Activated CD4-positive, alpha-beta T cell treated with anti-CD3 and anti-CD28 coated beads for 36 hours (primary cell): ENCODE results near the gene KIRREL3. TPM values are rescaled to one million over a fixed set of nuclear protein-coding genes. Genes with fewer than 3 reads are reported as not detected.
"Not testable (repeated sequence)": the region's sequence is repeated elsewhere in the genome, so short reads cannot be mapped to it uniquely, and the experiment has no call there.

ENCODE experiments used
- ATAC-seq: fragments of 200-7000 bp; cut with Tn5 transposase; one replicate; pipeline ENCODE4 v1.10.0; 2021; ENCODE audit warnings: mild to moderate bottlenecking, moderate library complexity
- CTCF ChIA-PET: fragments of 350-600 bp; sonication (Branson Sonifier 250); formaldehyde crosslinking; loops from one replicate; lab custom pipeline; 2021; ENCODE audit warnings: antibody characterized with exemption; lab: Charles Lee
- POLR2A ChIA-PET: fragments of 350-600 bp; sonication (Branson Sonifier 250); formaldehyde crosslinking; loops from one replicate; lab custom pipeline; 2021; ENCODE audit warnings: antibody characterized with exemption, inconsistent platforms; lab: Charles Lee
- DNase-seq: peaks from one replicate; pipeline ENCODE4 v3.0.0-alpha.2; 2020
- H3K27ac Mint-ChIP-seq: one replicate; pipeline ENCODE4 v1.8.0; 2021; ENCODE audit warnings: mixed read lengths
- H3K27me3 Mint-ChIP-seq: one replicate; pipeline ENCODE4 v1.8.0; 2021; ENCODE audit warnings: mixed read lengths
- H3K36me3 Mint-ChIP-seq: one replicate; pipeline ENCODE4 v1.8.0; 2021; ENCODE audit warnings: low read depth, mixed read lengths
- H3K4me1 Mint-ChIP-seq: one replicate; pipeline ENCODE4 v1.8.0; 2021; ENCODE audit warnings: mixed read lengths
- H3K4me3 Mint-ChIP-seq: one replicate; pipeline ENCODE4 v1.8.0; 2021; ENCODE audit warnings: mild to moderate bottlenecking, moderate library complexity, mixed read lengths
- H3K9me3 Mint-ChIP-seq: one replicate; pipeline ENCODE4 v1.8.0; 2021; ENCODE audit warnings: low read depth, mixed read lengths
- intact Hi-C, 2 experiments: fragments of 100-400 bp; cut with DNase I in 1 of 2; cut with micrococcal nuclease in 1 of 2; formaldehyde crosslinking; loops; one replicate each; pipeline versions ENCODE4 v1.14.2 to v1.15.1; 2022 to 2024; cut with DNase I, micrococcal nuclease
- total RNA-seq, 2 experiments: library from RNA; stranded (reverse); gene quantifications; one replicate each; pipeline ENCODE4 v1.2.3, GENCODE V29; 2021

The KIRREL3 gene
- total RNA-seq, 2 experiments from 2014 or later = not detected

DNA sequence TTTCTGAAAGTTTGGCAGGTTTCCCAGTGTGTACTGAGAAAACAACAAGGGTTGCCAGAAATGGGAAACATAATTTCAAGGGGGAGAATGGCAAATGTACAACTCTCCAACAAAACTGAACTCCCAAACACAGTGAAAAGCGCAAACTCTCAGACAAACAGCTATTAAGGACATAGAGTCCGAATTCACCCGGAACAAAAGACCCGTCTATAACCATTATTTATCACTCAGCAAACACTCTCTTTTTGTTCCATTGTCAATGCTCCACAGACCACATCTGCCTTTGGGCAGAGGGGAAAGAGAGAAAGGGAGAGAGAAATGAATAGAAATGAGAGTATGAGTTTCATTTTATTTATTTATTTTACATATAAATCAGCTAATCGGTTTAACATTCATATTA lies 21.7 kb downstream of the KIRREL3 start:
- peaks cover 21% of the 10 kb centered on the region for H3K27me3 Mint-ChIP-seq
- no peaks in the 10 kb centered on the region for H3K9me3 Mint-ChIP-seq
- POLR2A ChIA-PET = no interaction called here
- no peak overlapping the region for H3K4me3 Mint-ChIP-seq
- no peak overlapping the region for H3K27ac Mint-ChIP-seq
- ATAC-seq = no peak
- DNase-seq = no peak
- CTCF ChIA-PET = interaction anchor here (0.6 to 0.8 kb wide), 2 partner anchors 236 to 1230 kb away, joined by 3 to 4 read pairs; no protein-coding TSS in a partner anchor
- no peaks in the 10 kb centered on the region for H3K4me1 Mint-ChIP-seq
- intact Hi-C loops = no loop called here
- H3K36me3 Mint-ChIP-seq = no peaks in the 10 kb centered on the region

DNA sequence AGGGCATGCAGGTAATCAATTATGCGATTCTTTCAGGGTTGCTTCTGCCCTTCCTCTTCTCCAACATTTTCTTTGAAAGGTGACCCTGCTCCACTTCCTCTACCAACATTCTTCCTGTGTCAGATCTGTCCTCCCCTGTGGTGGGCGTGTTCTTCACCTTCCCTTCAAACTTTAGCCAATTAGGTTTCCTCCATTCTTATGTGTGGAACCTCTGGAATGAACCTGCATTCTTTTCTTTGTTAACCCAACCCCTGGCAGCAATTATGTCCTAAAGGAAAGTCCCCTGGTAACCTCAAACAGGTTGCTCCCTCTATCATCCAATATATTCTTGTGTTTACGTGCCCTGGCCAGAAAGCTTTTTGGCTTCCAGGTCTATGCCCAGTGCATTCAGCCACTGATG lies 22.4 kb downstream of the KIRREL3 start:
- ChIA-PET POLR2A (no interaction called here), CTCF (interaction anchor here (0.6 kb wide), 2 partner anchors 236 to 1552 kb away, joined by 3 read pairs; no protein-coding TSS in a partner anchor)
- no peaks in the 10 kb centered on the region for H3K4me1 Mint-ChIP-seq
- DNase-seq (no peak), ATAC-seq (no peak)
- H3K27me3 Mint-ChIP-seq = peaks cover 21% of the 10 kb centered on the region
- intact Hi-C loops = no loop called here
- no peak overlapping the region for H3K4me3 Mint-ChIP-seq
- no peaks in the 10 kb centered on the region for H3K36me3 Mint-ChIP-seq
- no peak overlapping the region for H3K27ac Mint-ChIP-seq
- peaks cover 2% of the 10 kb centered on the region for H3K9me3 Mint-ChIP-seq

- Mint-ChIP-seq H3K27me3 (peaks cover 12% of the 10 kb centered on the region), H3K27ac (no peak overlapping the region), H3K9me3 (peaks cover 3% of the 10 kb centered on the region), H3K36me3 (no peaks in the 10 kb centered on the region), H3K4me3 (no peak overlapping the region), H3K4me1 (no peaks in the 10 kb centered on the region)
- CTCF ChIA-PET = no interaction called here
- DNase-seq (no peak), ATAC-seq (no peak)
- POLR2A ChIA-PET = interaction anchor here (0.6 kb wide), 1 partner anchor 26 kb away, joined by 3 read pairs; no protein-coding TSS in a partner anchor
- intact Hi-C loops = no loop called here
These were observed 27.5 kb downstream of the KIRREL3 start for GRCh38 chr11:126973051-126973450.

DNA sequence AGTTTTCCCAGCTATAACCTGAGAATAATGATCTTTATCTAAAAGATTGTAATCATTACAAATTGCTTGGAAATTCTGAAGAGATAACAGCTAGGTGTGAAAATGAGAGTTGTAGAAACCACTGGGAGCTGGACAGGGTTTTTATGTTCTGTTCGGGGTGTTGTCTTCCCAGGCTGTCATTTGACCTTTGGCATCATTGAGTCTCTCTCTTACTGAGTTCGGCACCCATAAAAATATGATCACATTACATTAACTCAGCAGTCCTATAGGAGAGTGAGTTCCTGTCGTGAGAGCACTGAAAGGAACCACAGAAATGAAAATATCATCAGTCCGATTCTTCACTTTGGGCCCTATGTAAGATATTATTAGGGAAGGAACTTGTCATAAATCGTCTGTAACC lies 29.3 kb downstream of the KIRREL3 start:
- peaks cover 3% of the 10 kb centered on the region for H3K9me3 Mint-ChIP-seq
- no peak overlapping the region for H3K4me3 Mint-ChIP-seq
- POLR2A ChIA-PET = no interaction called here
- H3K27me3 Mint-ChIP-seq = peaks cover 18% of the 10 kb centered on the region
- H3K27ac Mint-ChIP-seq = no peak overlapping the region
- DNase-seq = no peak
- H3K4me1 Mint-ChIP-seq = no peaks in the 10 kb centered on the region
- H3K36me3 Mint-ChIP-seq = no peaks in the 10 kb centered on the region
- ATAC-seq = no peak
- intact Hi-C loops = no loop called here
- CTCF ChIA-PET = no interaction called here

- Mint-ChIP-seq H3K27me3 (peaks cover 20% of the 10 kb centered on the region), H3K4me1 (no peaks in the 10 kb centered on the region), H3K4me3 (no peak overlapping the region), H3K36me3 (no peaks in the 10 kb centered on the region), H3K27ac (no peak overlapping the region), H3K9me3 (peaks cover 3% of the 10 kb centered on the region)
- POLR2A ChIA-PET = no interaction called here
- CTCF ChIA-PET = no interaction called here
- DNase-seq = peak; percentile 13
- ATAC-seq = peak; percentile 39
- intact Hi-C loops = no loop called here
These were observed 30.6 kb downstream of the KIRREL3 start for GRCh38 chr11:126969865-126970479.

GRCh38 chr11:126968915-126969314 lies 31.7 kb downstream of the KIRREL3 start:
- peaks cover 3% of the 10 kb centered on the region for H3K9me3 Mint-ChIP-seq
- no peaks in the 10 kb centered on the region for H3K36me3 Mint-ChIP-seq
- CTCF ChIA-PET = interaction anchor here (1.3 kb wide), 1 partner anchor 488 kb away, joined by 3 read pairs; no protein-coding TSS in a partner anchor
- H3K27me3 Mint-ChIP-seq = peaks cover 20% of the 10 kb centered on the region
- intact Hi-C loops = no loop called here
- no peak overlapping the region for H3K27ac Mint-ChIP-seq
- peak; percentile 39 for DNase-seq
- POLR2A ChIA-PET = no interaction called here
- ATAC-seq = peak; percentile 64
- no peak overlapping the region for H3K4me3 Mint-ChIP-seq
- H3K4me1 Mint-ChIP-seq = no peaks in the 10 kb centered on the region

- Mint-ChIP-seq H3K27ac (no peak overlapping the region), H3K9me3 (no peaks in the 10 kb centered on the region), H3K4me1 (no peaks in the 10 kb centered on the region), H3K27me3 (peaks cover 28% of the 10 kb centered on the region), H3K36me3 (no peaks in the 10 kb centered on the region), H3K4me3 (no peak overlapping the region)
- no peak for ATAC-seq
- intact Hi-C loops = no loop called here
- ChIA-PET POLR2A (no interaction called here), CTCF (no interaction called here)
- DNase-seq = no peak
These were observed 35.2 kb downstream of the KIRREL3 start for GRCh38 chr11:126965331-126965730.

DNA sequence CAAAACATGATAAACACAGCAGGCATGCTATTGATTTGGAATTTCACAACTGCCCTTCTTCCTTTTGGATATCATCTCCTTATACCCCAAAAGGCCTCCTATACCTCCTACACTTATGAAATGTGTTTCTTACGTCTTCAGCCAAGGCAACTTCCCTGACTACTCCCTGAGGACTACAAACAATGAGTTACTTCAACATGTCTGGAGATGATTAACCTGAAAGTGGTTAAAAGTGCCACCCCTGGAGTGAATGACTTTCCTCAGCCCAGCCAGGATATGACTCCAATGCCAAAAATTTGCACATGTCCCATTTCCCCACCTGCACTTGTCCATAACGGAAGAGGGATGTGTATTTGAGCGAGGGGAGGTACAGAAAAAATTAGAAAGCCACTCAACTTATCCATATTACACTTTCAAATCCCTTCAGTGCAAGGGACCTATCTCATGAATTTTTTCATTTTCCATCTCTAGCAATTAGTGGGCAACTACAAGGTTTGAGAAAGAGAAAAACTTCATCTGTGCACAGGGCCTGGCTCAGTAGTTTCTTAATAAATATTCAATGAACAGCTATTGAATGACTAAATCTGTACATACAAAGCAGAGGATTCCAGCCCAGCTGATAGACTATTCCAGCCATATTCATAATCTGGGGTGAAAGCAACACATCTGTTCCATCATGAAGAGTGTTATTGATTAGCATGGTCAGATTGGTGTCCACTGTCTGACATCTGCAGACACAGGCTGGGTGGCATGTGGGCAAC lies 36.8 kb downstream of the KIRREL3 start:
- peaks cover 30% of the 10 kb centered on the region for H3K27me3 Mint-ChIP-seq
- ATAC-seq = no peak
- H3K27ac Mint-ChIP-seq = no peak overlapping the region
- no peak for DNase-seq
- no peaks in the 10 kb centered on the region for H3K4me1 Mint-ChIP-seq
- no peak overlapping the region for H3K4me3 Mint-ChIP-seq
- no peaks in the 10 kb centered on the region for H3K36me3 Mint-ChIP-seq
- H3K9me3 Mint-ChIP-seq = no peaks in the 10 kb centered on the region
- intact Hi-C loops = no loop called here
- CTCF ChIA-PET = no interaction called here
- POLR2A ChIA-PET = no interaction called here

DNA sequence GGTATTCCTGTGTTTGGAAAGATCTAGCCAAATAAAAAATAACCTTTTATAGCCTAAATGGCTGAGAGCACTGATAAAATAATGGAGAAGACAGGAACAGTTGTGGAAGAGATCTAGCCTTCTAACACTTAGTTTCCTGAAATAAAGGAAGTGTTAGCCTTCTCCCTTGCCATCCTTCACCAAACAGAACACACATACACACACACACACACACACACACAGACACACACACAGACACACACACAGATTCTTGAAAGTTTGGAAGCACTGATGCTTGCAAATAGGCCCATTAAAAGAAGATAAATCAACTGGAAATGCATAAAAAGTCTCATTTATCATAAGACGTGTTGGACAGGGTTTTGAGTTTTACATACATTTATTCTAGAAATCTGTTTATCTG lies 37.5 kb downstream of the KIRREL3 start:
- H3K27me3 Mint-ChIP-seq = peaks cover 29% of the 10 kb centered on the region
- intact Hi-C loops = no loop called here
- DNase-seq (no peak), ATAC-seq (no peak)
- no peaks in the 10 kb centered on the region for H3K4me1 Mint-ChIP-seq
- no peak overlapping the region for H3K4me3 Mint-ChIP-seq
- no peak overlapping the region for H3K27ac Mint-ChIP-seq
- ChIA-PET CTCF (no interaction called here), POLR2A (no interaction called here)
- H3K9me3 Mint-ChIP-seq = no peaks in the 10 kb centered on the region
- no peaks in the 10 kb centered on the region for H3K36me3 Mint-ChIP-seq

GRCh38 chr11:126959700-126960099 lies 40.9 kb downstream of the KIRREL3 start:
- no peak for DNase-seq
- no peaks in the 10 kb centered on the region for H3K36me3 Mint-ChIP-seq
- no peak for ATAC-seq
- no peaks in the 10 kb centered on the region for H3K4me1 Mint-ChIP-seq
- intact Hi-C loops = no loop called here
- H3K4me3 Mint-ChIP-seq = no peak overlapping the region
- ChIA-PET CTCF (no interaction called here), POLR2A (no interaction called here)
- H3K27me3 Mint-ChIP-seq = peaks cover 22% of the 10 kb centered on the region
- no peak overlapping the region for H3K27ac Mint-ChIP-seq
- H3K9me3 Mint-ChIP-seq = no peaks in the 10 kb centered on the region

DNA sequence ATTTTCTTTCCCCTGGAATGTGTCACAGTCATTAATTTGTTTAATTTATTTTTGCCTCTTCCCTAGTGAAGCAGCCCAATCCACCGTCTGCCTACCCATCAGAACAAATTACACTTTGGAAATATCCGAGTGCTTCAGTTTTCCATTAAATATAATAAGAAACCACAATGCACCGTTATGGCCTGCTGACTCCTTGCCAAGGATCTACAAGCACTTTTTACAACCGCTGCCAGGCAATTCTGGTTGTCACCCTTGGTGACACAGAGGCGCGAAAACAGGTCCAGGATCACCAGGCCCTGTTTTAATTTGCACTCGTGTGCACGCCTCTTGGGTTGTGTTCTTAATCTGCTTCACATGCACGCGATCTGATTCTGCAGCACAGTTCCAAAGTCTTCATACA lies 43.9 kb downstream of the KIRREL3 start:
- H3K27me3 Mint-ChIP-seq = peaks cover 14% of the 10 kb centered on the region
- H3K9me3 Mint-ChIP-seq = no peaks in the 10 kb centered on the region
- no peaks in the 10 kb centered on the region for H3K36me3 Mint-ChIP-seq
- POLR2A ChIA-PET = no interaction called here
- DNase-seq (no peak), ATAC-seq (no peak)
- intact Hi-C loops = no loop called here
- no peaks in the 10 kb centered on the region for H3K4me1 Mint-ChIP-seq
- CTCF ChIA-PET = no interaction called here
- H3K27ac Mint-ChIP-seq = no peak overlapping the region
- H3K4me3 Mint-ChIP-seq = no peak overlapping the region

GRCh38 chr11:126952533-126952932 lies 48.0 kb downstream of the KIRREL3 start:
- ATAC-seq, POLR2A ChIA-PET, intact Hi-C loops, H3K9me3 Mint-ChIP-seq, H3K27ac Mint-ChIP-seq, H3K4me1 Mint-ChIP-seq, H3K4me3 Mint-ChIP-seq, DNase-seq, H3K36me3 Mint-ChIP-seq: not testable (repeated sequence)
- H3K27me3 Mint-ChIP-seq = peaks cover 12% of the 10 kb centered on the region
- CTCF ChIA-PET = interaction anchor here (0.6 kb wide), 1 partner anchor 98 kb away, joined by 3 read pairs; no protein-coding TSS in a partner anchor
